K562 (cell line): ENCODE data around the gene WDR86. TPM values are rescaled to one million over a fixed set of nuclear protein-coding genes. Genes with fewer than 3 reads are reported as not detected.

ENCODE experiments used
- CEBPG ChIP-seq, 3 experiments: fragments of 200-800 bp in 1 of 3; sonication (Bioruptor generic) in 1 of 3; sonication (generic) in 1 of 3; formaldehyde crosslinking in 1 of 3; IDR thresholded peaks in 2 of 3; conservative IDR thresholded peaks in 1 of 3; 2 replicates each; pipeline versions ENCODE4 v1.6.1 to v1.8.0; 2016 to 2022; ENCODE audit warnings: missing compliant biosample characterization in 2 of 3, missing genetic modification characterization in 2 of 3, mild to moderate bottlenecking in 1 of 3, missing genetic modification reagents in 1 of 3
- ELK3 ChIP-seq: fragments of 450-650 bp; formaldehyde crosslinking; IDR thresholded peaks from 2 replicates; pipeline ENCODE4 v1.4.0; 2020; ENCODE audit warnings: mild to moderate bottlenecking
- ETV1 ChIP-seq: fragments of 450-650 bp; conservative IDR thresholded peaks from 2 replicates; pipeline ENCODE4 v1.6.1; 2016; ENCODE audit warnings: missing genetic modification characterization, control low read depth, low read depth, missing compliant biosample characterization
- HCFC1 ChIP-seq: IDR thresholded peaks from 2 replicates; pipeline ENCODE4 v1.6.1; 2012; ENCODE audit warnings: low read depth, low read length, improper control_type of control experiment
- JUND ChIP-seq, 2 experiments: IDR thresholded peaks; 2 replicates in 1 of 2; 3 replicates in 1 of 2; pipeline ENCODE4 v1.6.1; 2011; ENCODE audit warnings: borderline replicate concordance in 2 of 2, low read depth in 2 of 2, low read length in 2 of 2, improper control_type of control experiment in 1 of 2, missing biosample characterization in 1 of 2, missing genetic modification characterization in 1 of 2, missing genetic modification reagents in 1 of 2
- KHSRP ChIP-seq: fragments of 450-650 bp; IDR thresholded peaks from 2 replicates; pipeline ENCODE4 v1.6.1; 2017
- KLF1 ChIP-seq: fragments of 450-650 bp; IDR thresholded peaks from 2 replicates; pipeline ENCODE4 v1.6.1; 2016; ENCODE audit warnings: missing genetic modification characterization, missing compliant biosample characterization
- LEF1 ChIP-seq: fragments of 450-650 bp; IDR thresholded peaks from 2 replicates; pipeline ENCODE4 v1.6.1; 2016; ENCODE audit warnings: mild to moderate bottlenecking
- NR2C1 ChIP-seq, 2 experiments: fragments of 450-650 bp; IDR thresholded peaks; 2 replicates each; pipeline ENCODE4 v1.6.1; 2017; ENCODE audit warnings: mild to moderate bottlenecking in 2 of 2, antibody characterized with exemption in 1 of 2, inconsistent platforms in 1 of 2, missing compliant biosample characterization in 1 of 2, missing genetic modification characterization in 1 of 2
- PML ChIP-seq: IDR thresholded peaks from 2 replicates; pipeline ENCODE4 v1.6.1; 2012; ENCODE audit warnings: low read length, inconsistent platforms
- SMAD1 ChIP-seq: fragments of 150-350 bp; IDR thresholded peaks from 2 replicates; pipeline ENCODE4 v1.6.1; 2014; ENCODE audit warnings: low read length, low read depth; ENCODE audit not compliant: partially characterized antibody
- U2AF2 ChIP-seq: fragments of 200-400 bp; formaldehyde crosslinking; optimal IDR thresholded peaks from 2 replicates; pipeline ENCODE3; 2017; ENCODE audit warnings: low read depth, mild to moderate bottlenecking, low read length
- ZBED1 ChIP-seq: IDR thresholded peaks from 2 replicates; pipeline ENCODE4 v1.6.1; 2014
- ZFX ChIP-seq: sonication (generic); formaldehyde crosslinking; IDR thresholded peaks from 2 replicates; pipeline ENCODE4 v1.8.0; 2022; ENCODE audit warnings: mild to moderate bottlenecking, missing genetic modification reagents, moderate library complexity
- ZNF232 ChIP-seq: sonication (generic); formaldehyde crosslinking; IDR thresholded peaks from 2 replicates; pipeline ENCODE4 v1.8.0; 2022; ENCODE audit warnings: mild to moderate bottlenecking, missing genetic modification reagents
- ZNF586 ChIP-seq: fragments of 450-650 bp; formaldehyde crosslinking; conservative IDR thresholded peaks from 2 replicates; pipeline ENCODE4 v1.4.0; 2020; ENCODE audit warnings: mild to moderate bottlenecking, moderate library complexity
- ZNF592 ChIP-seq: fragments of 450-650 bp; IDR thresholded peaks from 2 replicates; pipeline ENCODE4 v1.6.1; 2017; ENCODE audit warnings: antibody characterized with exemption, mild to moderate bottlenecking
- ZNF780A ChIP-seq: fragments of 250-450 bp; sonication (Bioruptor Pico); IDR thresholded peaks from 2 replicates; pipeline ENCODE4 v1.5.0; 2021; ENCODE audit warnings: mild to moderate bottlenecking
- polyA plus RNA-seq, 8 experiments: library from polyadenylated mRNA; depleted of rRNA in 4 of 8; stranded (reverse) in 5 of 8; unstranded in 3 of 8; fragments of >200 nt; fragmentation: Nextera tagmentation in 2 of 8; fragmentation: Illumina TruSeq in 1 of 8; extraction: Ambion mirVana in 2 of 8; extraction: Trizol in 1 of 8; gene quantifications; 2 replicates each; pipeline versions ENCODE4 v1.2.1 to v1.2.3, GENCODE V29; 2011 to 2014; ENCODE audit warnings: inconsistent platforms in 1 of 8, missing spikeins in 1 of 8
- total RNA-seq, 7 experiments: library from RNA; depleted of rRNA in 6 of 7; stranded (reverse); fragments of >200 nt in 6 of 7; fragmentation: Illumina TruSeq in 2 of 7; extraction: Trizol in 2 of 7; gene quantifications; 2 replicates each; pipeline versions ENCODE4 v1.2.1 to v1.2.3, GENCODE V29; 2011 to 2021; ENCODE audit warnings: low replicate concordance in 1 of 7

WDR86 gene
- total and polyA plus RNA-seq, 9 of the 15 experiments (the other 6 are each of a cell fraction or from before 2014, with no cell fraction given), result 0.24 TPM; not detected in 8

- TF ChIP-seq ZNF592 (no peak), NR2C1 (IDR thresholded peaks at IDR 0.05) (no peak), NR2C1 (tag; IDR thresholded peaks at IDR 0.05) (no peak), KLF1 (tag) (no peak; the same call in 1 of the 2 replicates), ZNF586 (CRISPR knock-in tag) (no peak), ZNF780A (CRISPR knock-in tag) (no peak), PML (no peak), ZBED1 (no peak), SMAD1 (no peak), U2AF2 (no peak), ZNF232 (CRISPR knock-in tag) (no peak), CEBPG (CRISPR knock-in tag; IDR thresholded peaks at IDR 0.05) (no peak), CEBPG (tag; conservative IDR thresholded peaks at IDR 0.05 in 1 of 2, IDR thresholded peaks at IDR 0.05 in 1 of 2) (no peak), ZFX (CRISPR knock-in tag) (peak; percentile 56; the same call in 1 of the 2 replicates), LEF1 (no peak), HCFC1 (no peak), JUND (IDR thresholded peaks at IDR 0.05; ENCODE audit: borderline replicate concordance, low read depth, low read length) (0 out of 2 replicates have a peak, but pooled peaks have one; percentile 30), JUND (tag; IDR thresholded peaks at IDR 0.05; ENCODE audit: borderline replicate concordance, low read depth, low read length) (no peak), ELK3 (CRISPR knock-in tag) (no peak), KHSRP (no peak), ETV1 (no peak)
These were observed 38.7 kb upstream of the WDR86 start (continued) for GRCh38 chr7:151448261-151449252.
